Small intestine (tissue), 7 donors: ENCODE results near the gene RNF126. TPM values are rescaled to one million over a fixed set of nuclear protein-coding genes. Genes with fewer than 3 reads are reported as not detected.

Experiments used
- DNase-seq, 2 donors: peaks; one replicate each; pipeline versions ENCODE4 v3.0.0 to v3.0.0-alpha.2; 2013
- FAIRE-seq: peaks from 2 replicates; lab custom pipeline; 2012; peaks lifted over from hg19 to GRCh38; lab: Jason Lieb, UNC
- H3K27ac ChIP-seq, 3 donors: one replicate each; pipeline ENCODE4 v1.5.1; 2013; ENCODE audit warnings: low read length in 2 of 3, mild to moderate bottlenecking in 2 of 3, control low read depth in 1 of 3, inconsistent platforms in 1 of 3, low read depth in 1 of 3, moderate library complexity in 1 of 3
- H3K27me3 ChIP-seq, 3 donors: one replicate each; pipeline ENCODE4 v1.6.1; 2013; ENCODE audit warnings: low read length in 3 of 3, inconsistent platforms in 1 of 3; ENCODE audit not compliant: control insufficient read depth in 3 of 3, insufficient read depth in 3 of 3
- H3K36me3 ChIP-seq, 3 donors: one replicate each; pipeline ENCODE4 v1.6.1; 2013; ENCODE audit warnings: low read length in 3 of 3, inconsistent platforms in 1 of 3, low read depth in 1 of 3, mild to moderate bottlenecking in 1 of 3, moderate library complexity in 1 of 3; ENCODE audit not compliant: control insufficient read depth in 3 of 3, insufficient read depth in 2 of 3
- H3K4me1 ChIP-seq, 3 donors: one replicate each; pipeline ENCODE4 v1.6.1; 2013; ENCODE audit warnings: low read length in 2 of 3, inconsistent platforms in 1 of 3, low read depth in 1 of 3, mild to moderate bottlenecking in 1 of 3, moderate library complexity in 1 of 3; ENCODE audit not compliant: control insufficient read depth in 3 of 3, insufficient read depth in 2 of 3
- H3K4me3 ChIP-seq, 3 donors: one replicate each; pipeline ENCODE4 v1.5.1; 2013; ENCODE audit warnings: low read length in 3 of 3, control low read depth in 1 of 3, inconsistent platforms in 1 of 3, low read depth in 1 of 3, mild to moderate bottlenecking in 1 of 3, moderate library complexity in 1 of 3
- H3K9me3 ChIP-seq, 2 donors: one replicate each; pipeline ENCODE4 v1.6.1; 2013; ENCODE audit warnings: low read depth in 1 of 2, low read length in 1 of 2; ENCODE audit not compliant: control insufficient read depth in 2 of 2, insufficient read depth in 1 of 2
- WGBS, 3 donors: extraction: QIAGEN DNeasy Blood & Tissue Kit; methylation state at CpG; one replicate each; pipeline ENCODE4 v1.1.7; 2013; 5-methylcytosine and 5-hydroxymethylcytosine counted together
- polyA plus RNA-seq, 4 donors: library from polyadenylated mRNA; stranded (reverse) in 3 of 4; unstranded in 1 of 4; fragments of 200-250 nt in 3 of 4; fragments of 120-200 nt in 1 of 4; gene quantifications; one replicate each; pipeline versions ENCODE4 v1.2.1 to v1.2.3, GENCODE V29; 2013
- donor health status: healthy with polysubstance abuse.
- donor health status: control.
- donor health status: control.
- donor health status: Bipolar disorder and iron deficiency.
- donor health status: healthy.

RNF126 gene
- polyA plus RNA-seq, 4 donors = 39.2 to 60.2 (median 55.4) TPM

DNA sequence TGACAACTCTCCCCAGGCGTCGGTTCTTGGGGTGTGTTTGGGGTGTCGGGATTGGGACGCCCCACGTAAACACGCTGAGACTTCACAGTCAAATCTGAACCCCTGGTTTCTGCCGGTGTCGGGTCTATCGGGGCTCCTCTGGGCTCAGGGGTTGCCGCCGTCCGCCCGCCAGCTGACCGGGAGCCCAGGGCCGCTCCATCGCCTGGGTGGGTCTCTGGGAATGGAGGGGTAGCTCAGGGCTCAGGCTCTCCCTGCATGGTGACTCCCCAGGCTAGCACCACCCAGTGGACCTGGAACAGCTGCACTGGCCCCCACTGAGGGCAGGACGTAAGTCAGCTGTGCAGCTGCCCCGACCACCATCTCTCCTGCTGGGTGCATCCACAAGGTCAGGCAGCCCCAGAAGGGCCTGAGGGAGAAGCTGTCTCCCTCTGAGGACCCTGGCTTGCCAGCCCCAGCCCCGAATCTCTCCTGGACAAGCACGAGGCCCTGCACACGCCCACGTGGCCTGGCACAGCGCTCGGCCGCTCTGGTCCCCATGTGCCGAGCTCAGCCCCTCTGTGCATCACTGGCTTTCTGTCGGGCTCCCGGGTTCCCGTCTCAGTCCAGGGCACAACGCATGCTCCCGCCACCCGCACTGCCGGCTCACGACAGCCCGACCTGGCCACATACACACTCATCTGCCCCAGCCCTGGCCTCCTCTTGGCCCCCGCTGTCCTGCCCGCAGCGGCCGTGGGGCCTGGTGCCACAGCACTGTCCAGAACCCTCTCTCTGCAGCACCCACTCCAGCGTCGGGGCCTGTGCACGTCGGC lies 6.1 kb downstream of the RNF126 start:
- no peak for FAIRE-seq
- H3K4me1 ChIP-seq = peaks cover 10 to 51% (median 15%) of the 10 kb centered on the region in 3 donors
- DNase-seq = no peak
- WGBS, 3 donors = 81 to 84% (median 81%) methylated on average over 43 of the region's 43 CpGs
- peaks cover 5 to 84% (median 14%) of the 10 kb centered on the region in 3 donors for H3K36me3 ChIP-seq
- no peak overlapping the region for H3K4me3 ChIP-seq
- no peak overlapping the region for H3K27ac ChIP-seq
- H3K27me3 ChIP-seq = no peaks in the 10 kb centered on the region
- no peaks in the 10 kb centered on the region for H3K9me3 ChIP-seq

DNA sequence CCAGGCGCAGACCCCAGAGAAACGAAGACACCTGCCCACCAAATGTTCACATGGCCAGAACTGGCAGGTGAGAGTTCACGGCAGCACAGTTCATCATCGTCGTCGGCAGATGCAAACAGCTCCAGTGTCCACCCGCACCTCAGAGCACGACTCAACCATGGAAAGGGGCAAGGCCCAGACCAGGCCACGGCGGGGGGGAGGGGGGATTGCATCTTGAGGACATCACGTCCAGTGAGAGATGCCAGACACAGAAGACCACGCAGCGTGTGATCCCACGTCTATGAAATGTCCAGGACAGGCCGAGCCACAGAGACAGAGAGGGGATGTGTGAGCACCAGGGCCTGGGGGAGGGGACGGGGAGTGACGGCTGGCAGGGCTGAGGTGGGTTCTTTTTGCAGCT lies 7.3 kb downstream of the RNF126 start:
- WGBS, 3 donors = 82 to 84% (median 83%) methylated on average over 17 of the region's 17 CpGs
- DNase-seq (no peak), FAIRE-seq (no peak)
- peaks cover 10 to 39% (median 15%) of the 10 kb centered on the region in 3 donors for H3K4me1 ChIP-seq
- H3K4me3 ChIP-seq = no peak overlapping the region
- H3K9me3 ChIP-seq = no peaks in the 10 kb centered on the region
- no peaks in the 10 kb centered on the region for H3K27me3 ChIP-seq
- no peak overlapping the region for H3K27ac ChIP-seq
- H3K36me3 ChIP-seq = peaks cover 15 to 95% (median 22%) of the 10 kb centered on the region in 3 donors

DNA sequence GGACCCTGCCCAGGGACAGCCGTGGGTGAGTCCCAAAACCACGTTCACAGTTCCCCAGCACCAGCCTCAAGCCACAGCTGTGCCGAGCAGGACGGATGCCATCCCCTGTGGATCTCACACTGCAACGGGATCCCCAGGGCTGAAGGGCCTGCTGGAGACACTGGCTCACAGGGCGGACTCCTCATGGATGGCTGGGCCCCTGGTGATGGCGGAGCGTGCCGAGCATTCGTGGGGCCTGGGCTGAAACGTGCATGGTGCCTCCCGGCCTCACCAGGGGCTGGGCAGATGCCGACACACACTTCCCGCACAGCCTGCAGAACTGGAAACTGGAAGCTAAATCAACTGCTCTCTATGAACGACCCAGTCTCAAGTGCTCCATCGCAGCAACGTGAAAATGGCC lies 9.6 kb downstream of the RNF126 start:
- 83 to 91% (median 85%) methylated on average over 17 of the region's 17 CpGs for WGBS, 3 donors
- Histone ChIP-seq H3K9me3 (no peaks in the 10 kb centered on the region), H3K36me3 (peaks cover 19 to 93% (median 23%) of the 10 kb centered on the region in 3 donors), H3K27ac (no peak overlapping the region), H3K4me3 (no peak overlapping the region), H3K27me3 (no peaks in the 10 kb centered on the region), H3K4me1 (peaks cover 0 to 17% (median 1%) of the 10 kb centered on the region in 3 donors)
- FAIRE-seq (no peak), DNase-seq (no peak)

DNA sequence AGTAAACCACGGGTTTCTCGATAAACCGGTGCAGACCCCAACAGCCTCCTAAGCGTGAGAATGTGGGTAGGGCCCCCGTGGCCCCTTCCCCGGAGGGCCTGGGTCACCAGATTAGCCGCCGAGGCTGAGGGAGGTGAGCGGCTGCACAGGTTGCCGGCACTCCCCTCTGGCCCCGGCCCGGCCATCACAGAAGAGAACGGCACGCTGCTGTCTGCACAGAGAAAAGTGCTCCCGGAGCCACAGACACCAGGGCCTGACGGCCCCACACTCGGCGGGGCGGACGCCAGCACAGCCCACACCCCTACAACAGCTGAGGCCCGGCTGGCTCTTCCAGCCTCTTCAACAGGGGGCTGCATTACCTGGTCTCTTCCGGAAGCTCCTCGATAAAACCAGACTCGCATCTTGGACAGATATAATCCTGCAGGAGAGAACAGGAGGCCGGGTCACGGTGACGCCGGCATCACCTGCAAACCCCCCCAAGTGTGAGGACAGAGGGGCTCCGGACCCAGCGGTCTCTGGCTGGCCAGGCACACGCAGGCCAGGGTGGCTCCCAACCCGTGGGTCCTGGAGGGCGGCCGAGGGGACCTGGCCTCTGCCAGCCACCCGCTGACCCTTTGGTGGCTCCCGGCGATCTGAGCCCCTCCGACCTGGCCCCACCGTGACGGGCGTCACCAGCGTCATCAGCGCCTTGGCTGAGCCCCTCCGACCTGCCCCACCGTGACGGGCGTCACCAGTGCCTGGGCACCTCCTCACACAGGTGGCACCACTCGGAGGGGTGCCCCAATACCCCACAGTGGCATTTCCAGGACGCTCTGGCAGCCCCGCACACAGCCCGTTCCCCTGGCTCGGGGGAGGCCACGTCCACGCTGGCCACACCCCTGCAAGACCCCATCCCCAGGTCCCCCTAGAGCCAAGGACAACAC lies 10.3 kb downstream of the RNF126 start:
- FAIRE-seq (no peak), DNase-seq (no peak)
- Histone ChIP-seq H3K9me3 (no peaks in the 10 kb centered on the region), H3K4me1 (peaks cover 0 to 10% (median 0%) of the 10 kb centered on the region in 3 donors), H3K27ac (no peak overlapping the region), H3K36me3 (peaks cover 24 to 92% (median 27%) of the 10 kb centered on the region in 3 donors), H3K27me3 (no peaks in the 10 kb centered on the region), H3K4me3 (no peak overlapping the region)
- WGBS, 3 donors = 92 to 93% (median 92%) methylated on average over 48 to 54 of the region's 54 CpGs

DNA sequence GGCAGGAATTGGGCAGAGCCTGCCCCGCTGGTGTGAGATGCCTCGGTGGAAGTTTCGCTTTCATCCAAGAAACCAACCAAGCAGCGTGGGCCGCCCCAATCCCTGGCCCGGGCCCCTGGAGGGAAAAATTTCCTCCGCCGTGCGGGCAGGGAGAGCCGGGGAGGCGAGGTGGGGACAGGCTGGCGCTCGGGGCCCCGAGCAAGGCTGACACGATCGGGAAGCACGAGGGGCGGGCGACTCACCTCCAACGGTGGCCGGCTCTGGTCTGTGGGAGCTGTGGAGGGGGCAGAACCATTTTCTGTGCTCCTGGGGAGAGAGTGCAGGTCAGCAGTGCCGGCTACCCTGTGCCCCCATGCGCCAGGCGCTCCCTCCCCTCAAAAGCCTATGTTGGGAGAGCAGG lies 11.0 kb downstream of the RNF126 start:
- 87 to 89% (median 89%) methylated on average over 23 to 24 of the region's 24 CpGs for WGBS, 3 donors
- Histone ChIP-seq H3K27me3 (no peaks in the 10 kb centered on the region), H3K27ac (no peak overlapping the region), H3K36me3 (peaks cover 28 to 92% (median 30%) of the 10 kb centered on the region in 3 donors), H3K4me3 (no peak overlapping the region), H3K4me1 (peaks cover 0 to 2% (median 0%) of the 10 kb centered on the region in 3 donors), H3K9me3 (no peaks in the 10 kb centered on the region)
- FAIRE-seq = no peak
- no peak for DNase-seq

DNA sequence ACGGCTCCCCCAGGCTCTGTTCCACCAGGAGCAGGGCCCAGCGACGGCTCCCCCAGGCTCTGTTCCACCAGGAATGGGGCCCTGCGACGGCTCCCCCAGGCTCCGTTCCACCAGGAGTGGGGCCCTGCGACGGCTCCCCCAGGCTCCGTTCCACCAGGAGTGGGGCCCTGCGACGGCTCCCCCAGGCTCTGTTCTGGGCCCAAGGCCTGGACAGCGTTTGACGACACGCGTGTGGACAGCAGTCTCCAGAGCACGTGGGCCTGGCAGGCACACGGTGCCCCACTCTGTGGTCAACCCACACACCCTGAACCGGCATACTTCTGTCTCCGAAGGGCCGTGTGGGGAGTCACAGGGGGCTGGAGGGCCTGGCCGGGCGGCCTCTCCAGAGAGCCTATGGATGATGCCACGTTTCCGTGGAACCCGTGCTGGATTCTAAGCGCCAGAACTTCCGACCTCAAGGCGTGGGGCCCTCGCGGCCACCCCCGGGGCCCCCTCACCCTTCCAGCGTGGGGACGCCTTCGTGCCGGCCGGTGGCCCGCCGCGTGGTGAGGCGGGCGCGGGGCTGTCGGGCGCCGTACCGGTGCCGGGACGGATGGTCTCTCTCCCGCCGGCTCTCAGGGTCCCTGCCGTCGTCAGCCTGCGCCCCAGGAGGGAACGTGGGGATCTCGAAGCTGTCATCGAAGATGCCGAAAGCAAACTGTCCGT lies 11.7 kb downstream of the RNF126 start:
- no peaks in the 10 kb centered on the region for H3K9me3 ChIP-seq
- no peak overlapping the region for H3K4me3 ChIP-seq
- H3K4me1 ChIP-seq = no peaks in the 10 kb centered on the region
- no peak overlapping the region for H3K27ac ChIP-seq
- no peaks in the 10 kb centered on the region for H3K27me3 ChIP-seq
- FAIRE-seq (no peak), DNase-seq (no peak)
- 93 to 95% (median 95%) methylated on average over 38 to 58 of the region's 58 CpGs for WGBS, 3 donors
- H3K36me3 ChIP-seq = peaks cover 28 to 92% (median 37%) of the 10 kb centered on the region in 3 donors

DNA sequence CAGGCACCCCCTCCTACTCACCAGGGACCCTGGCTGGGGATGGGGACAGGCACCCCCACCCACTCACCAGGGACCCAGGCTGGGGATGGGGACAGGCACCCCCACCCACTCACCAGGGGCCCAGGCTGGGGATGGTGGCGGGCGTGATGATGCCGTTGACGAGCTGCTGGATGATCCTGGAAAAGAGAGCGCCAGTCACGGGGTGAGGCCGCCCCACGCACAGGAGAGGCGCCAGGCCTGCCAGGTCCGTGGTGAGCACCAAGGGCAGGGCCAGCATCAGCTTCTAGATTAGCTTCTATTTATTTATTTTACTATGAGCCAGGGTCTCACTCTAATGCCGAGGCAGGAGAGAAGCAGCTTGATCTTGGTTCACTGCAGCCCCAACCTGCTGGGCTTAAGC lies 12.9 kb downstream of the RNF126 start:
- DNase-seq = no peak
- H3K4me1 ChIP-seq = no peaks in the 10 kb centered on the region

More for the DNA sequence above, 12.9 kb downstream of the RNF126 start:
- FAIRE-seq = no peak
- no peaks in the 10 kb centered on the region for H3K9me3 ChIP-seq
- H3K36me3 ChIP-seq = peaks cover 28 to 90% (median 39%) of the 10 kb centered on the region in 3 donors
- no peak overlapping the region for H3K27ac ChIP-seq
- WGBS, 3 donors = 86 to 92% (median 92%) methylated on average over 11 of the region's 11 CpGs
- H3K4me3 ChIP-seq = no peak overlapping the region
- no peaks in the 10 kb centered on the region for H3K27me3 ChIP-seq
